CD4-positive, alpha-beta T cell treated with Interleukin-4 for 4 hours (primary cell): ENCODE measurements around the gene RREB1.
"Not testable (repeated sequence)": the region's sequence is repeated elsewhere in the genome, so short reads cannot be mapped to it uniquely, and the experiment has no call there.

ENCODE experiments used
- DNase-seq: peaks from one replicate; pipeline ENCODE4 v3.0.0-alpha.2; 2020

RREB1 gene

GRCh38 chr6:7267466-7268091 lies 159.8 kb downstream of the RREB1 start:
- no peak for DNase-seq

GRCh38 chr6:7268362-7268761 lies 160.6 kb downstream of the RREB1 start:
- no peak for DNase-seq

- no peak for DNase-seq
These were observed 161.2 kb downstream of the RREB1 start for GRCh38 chr6:7268816-7269555.

GRCh38 chr6:7269816-7270215 lies 162.1 kb downstream of the RREB1 start:
- no peak for DNase-seq

- DNase-seq = no peak
These were observed 162.8 kb downstream of the RREB1 start for GRCh38 chr6:7270320-7271204.

- no peak for DNase-seq
These were observed 163.4 kb downstream of the RREB1 start for GRCh38 chr6:7271205-7271534.

- no peak for DNase-seq
These were observed 165.9 kb downstream of the RREB1 start for GRCh38 chr6:7273709-7274108.

GRCh38 chr6:7274525-7274924 lies 166.8 kb downstream of the RREB1 start:
- not testable (repeated sequence) for DNase-seq

- DNase-seq = no peak
These were observed 168.4 kb downstream of the RREB1 start for GRCh38 chr6:7276199-7276524.

- DNase-seq = no peak
These were observed 174.5 kb downstream of the RREB1 start for GRCh38 chr6:7282097-7282906.

- no peak for DNase-seq
These were observed 175.9 kb downstream of the RREB1 start for GRCh38 chr6:7283676-7284075.

GRCh38 chr6:7285416-7285815 lies 177.7 kb downstream of the RREB1 start:
- no peak for DNase-seq

GRCh38 chr6:7290079-7290478 lies 182.3 kb downstream of the RREB1 start:
- DNase-seq = no peak

- DNase-seq = no peak
These were observed 185.0 kb downstream of the RREB1 start for GRCh38 chr6:7292596-7293255.

- no peak for DNase-seq
These were observed 188.2 kb downstream of the RREB1 start for GRCh38 chr6:7295916-7296315.

GRCh38 chr6:7296602-7297001 lies 188.8 kb downstream of the RREB1 start:
- no peak for DNase-seq

GRCh38 chr6:7298113-7298512 lies 190.4 kb downstream of the RREB1 start:
- DNase-seq = no peak

- DNase-seq = no peak
These were observed 193.2 kb downstream of the RREB1 start for GRCh38 chr6:7300926-7301325.
